Panc1 (cell line): ENCODE measurements around the gene CCDC183.
"Not testable (repeated sequence)": the region's sequence is repeated elsewhere in the genome, so short reads cannot be mapped to it uniquely, and the experiment has no call there.

ENCODE experiments used
- CTCF ChIP-seq: fragments of 450-650 bp; IDR thresholded peaks from 2 replicates; pipeline ENCODE4 v1.5.1; 2017; ENCODE audit warnings: mild to moderate bottlenecking
- POLR2AphosphoS5 ChIP-seq: IDR thresholded peaks from 2 replicates; pipeline ENCODE4 v1.6.1; 2012; ENCODE audit warnings: mild to moderate bottlenecking, low read depth, low read length, moderate library complexity
- REST ChIP-seq, 2 experiments: IDR thresholded peaks; 2 replicates each; pipeline ENCODE4 v1.6.1; 2011 to 2012; ENCODE audit warnings: low read depth in 2 of 2, control low read depth in 1 of 2, low read length in 1 of 2, mild to moderate bottlenecking in 1 of 2, moderate library complexity in 1 of 2; ENCODE audit not compliant: insufficient read depth in 1 of 2
- SIN3A ChIP-seq: IDR thresholded peaks from 2 replicates; pipeline ENCODE4 v1.6.1; 2012; ENCODE audit warnings: low read depth, mild to moderate bottlenecking, low read length, moderate library complexity, borderline replicate concordance; ENCODE audit not compliant: insufficient read depth
- TCF7L2 ChIP-seq: IDR thresholded peaks from 2 replicates; pipeline ENCODE4 v1.6.1; 2011; ENCODE audit warnings: mild to moderate bottlenecking, low read depth, low read length, inconsistent platforms

- TF ChIP-seq CTCF; POLR2AphosphoS5; REST (IDR thresholded peaks at IDR 0.05; ENCODE audit: insufficient read depth in 1 of 2, low read depth in 2 of 2, low read length in 1 of 2); SIN3A; TCF7L2: not testable (repeated sequence)
Measured at GRCh38 chr9:136755302-136756133, 40.6 kb upstream of the CCDC183 start.
